Heart left ventricle (tissue), 13 donors: Measurements from ENCODE around the gene TMEM132A.

Experiments used
- CTCF ChIP-seq, 12 donors: fragments of 200-600 bp; sonication (generic) in 4 of 12; IDR thresholded peaks; one replicate each; pipeline versions ENCODE4 v1.5.0 to v1.8.0; 2018 to 2022; ENCODE audit warnings: antibody characterized with exemption in 12 of 12, mild to moderate bottlenecking in 5 of 12
- POLR2A ChIP-seq, 2 donors: fragments of 450-650 bp; IDR thresholded peaks; one replicate each; pipeline ENCODE4 v1.6.1; 2017; ENCODE audit warnings: antibody characterized with exemption in 2 of 2, mild to moderate bottlenecking in 2 of 2, moderate library complexity in 2 of 2
- donor health status: ischemic (EF 13 %, LVEDD 7.1; RV severe dilation, severe dysfunction).
- donor health status: DM: no; HTN: yes; CAD: no.
- donor health status: DM: no; HTN: no; CAD: no.
- donor health status: ischemic (EF 25% LVEDD 6.9; RV normal size, moderate dysfunction).
- donor health status: ischemic (EF 25% LVEDD 5.7; RV mildly dilated, moderate dysfunction).
- donor health status: ischemic (EF 35%, LVEDD 5.7; RV mildly dilated, moderate dysfunction).
- donor health status: nonischemic (EF 11% LVEDD 7.7; RV severe dilation, severe dysfunction).
- donor health status: DM: yes; HTN: yes; CAD: no.
- donor health status: PGD.
- donor health status: ischemic (EF 29% LVEDD 5.4; RV normal size, mild dysfunction).
- donor health status: nonischemic (EF 23%, LVEDD 6.1; RV moderate dilation, normal function).

DNA sequence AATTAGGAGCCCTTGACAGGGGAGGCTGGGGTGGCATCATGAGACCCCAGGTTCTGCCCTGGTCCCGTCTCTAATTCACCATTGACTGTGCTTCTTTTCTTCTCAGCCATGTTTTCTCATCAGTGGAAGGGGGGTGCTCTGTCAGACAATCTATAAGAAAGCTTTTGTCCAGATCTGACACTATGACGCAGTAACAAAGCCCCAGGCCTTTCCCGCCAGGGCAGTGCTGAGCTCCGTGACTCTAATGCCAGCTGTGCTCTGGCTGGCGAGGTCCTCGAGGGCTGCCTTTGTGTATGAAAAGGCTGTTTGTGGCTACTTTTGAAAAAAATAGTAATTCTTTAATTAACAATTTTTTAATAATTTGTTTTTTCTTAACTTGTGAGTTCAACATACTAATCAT is 50.5 kb downstream of the TMEM132A start:
- TF ChIP-seq CTCF (IDR thresholded peaks at IDR 0.05) (no peak), POLR2A (IDR thresholded peaks at IDR 0.05) (no peak)
